IPS-15b (cell line): ENCODE measurements around the gene SLC24A4.

ENCODE experiments used
- H3K27me3 ChIP-seq: one replicate; pipeline ENCODE4 v1.6.1; 2013; ENCODE audit warnings: low read length; ENCODE audit not compliant: control insufficient read depth, insufficient read depth
- H3K36me3 ChIP-seq: one replicate; pipeline ENCODE4 v1.6.1; 2013; ENCODE audit warnings: low read length; ENCODE audit not compliant: control insufficient read depth, insufficient read depth
- H3K4me1 ChIP-seq: one replicate; pipeline ENCODE4 v1.6.1; 2013; ENCODE audit warnings: mild to moderate bottlenecking, low read length; ENCODE audit not compliant: control insufficient read depth, insufficient read depth
- H3K4me3 ChIP-seq: one replicate; pipeline ENCODE4 v1.5.1; 2013; ENCODE audit warnings: low read depth, low read length
- H3K9ac ChIP-seq: one replicate; pipeline ENCODE4 v1.6.1; 2013; ENCODE audit warnings: low read depth, mild to moderate bottlenecking, low read length
- H3K9me3 ChIP-seq: one replicate; pipeline ENCODE4 v1.6.1; 2013; ENCODE audit warnings: mild to moderate bottlenecking, low read length; ENCODE audit not compliant: control insufficient read depth, insufficient read depth

Gene SLC24A4

DNA sequence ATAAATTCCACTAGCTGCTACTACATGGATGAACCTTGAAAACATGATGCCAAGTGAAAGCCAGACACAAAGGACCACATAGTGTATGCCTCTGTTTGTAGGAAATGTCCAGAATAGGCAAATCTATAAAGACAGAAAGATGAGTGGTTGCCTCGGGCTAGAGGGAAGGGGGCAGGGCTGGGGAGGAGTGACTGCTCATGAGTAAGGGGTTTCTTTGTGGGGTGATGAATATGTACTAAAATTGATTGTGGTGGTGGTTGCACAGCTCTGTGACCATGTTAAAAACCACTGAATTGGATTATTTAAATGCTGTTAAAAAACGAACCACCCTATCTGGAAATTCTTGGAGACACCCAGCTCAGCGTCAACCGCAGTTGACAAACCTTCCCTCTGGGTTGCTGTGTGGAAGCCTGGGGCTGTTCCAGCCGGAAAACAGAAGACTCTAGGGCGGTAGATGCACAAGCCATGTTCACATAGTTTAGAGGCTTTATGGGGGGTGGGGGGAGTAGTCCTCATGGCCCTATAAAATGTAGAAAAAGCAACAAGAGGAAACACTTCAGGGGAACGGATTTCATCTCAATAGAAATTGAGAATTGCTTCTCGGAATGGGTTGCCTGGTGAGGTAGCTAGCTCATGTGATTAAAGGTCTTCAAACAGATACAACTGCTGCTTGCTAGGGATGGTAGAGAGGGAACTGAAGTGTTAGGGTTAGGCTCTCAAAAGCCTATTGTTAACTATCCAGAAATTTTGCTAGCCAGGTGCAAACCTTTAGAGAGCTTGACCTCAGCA is 220.0 kb downstream of the SLC24A4 start:
- Histone ChIP-seq H3K9ac (no peak overlapping the region), H3K27me3 (no peaks in the 10 kb centered on the region), H3K9me3 (no peaks in the 10 kb centered on the region), H3K4me3 (no peak overlapping the region), H3K4me1 (no peaks in the 10 kb centered on the region), H3K36me3 (no peaks in the 10 kb centered on the region)

DNA sequence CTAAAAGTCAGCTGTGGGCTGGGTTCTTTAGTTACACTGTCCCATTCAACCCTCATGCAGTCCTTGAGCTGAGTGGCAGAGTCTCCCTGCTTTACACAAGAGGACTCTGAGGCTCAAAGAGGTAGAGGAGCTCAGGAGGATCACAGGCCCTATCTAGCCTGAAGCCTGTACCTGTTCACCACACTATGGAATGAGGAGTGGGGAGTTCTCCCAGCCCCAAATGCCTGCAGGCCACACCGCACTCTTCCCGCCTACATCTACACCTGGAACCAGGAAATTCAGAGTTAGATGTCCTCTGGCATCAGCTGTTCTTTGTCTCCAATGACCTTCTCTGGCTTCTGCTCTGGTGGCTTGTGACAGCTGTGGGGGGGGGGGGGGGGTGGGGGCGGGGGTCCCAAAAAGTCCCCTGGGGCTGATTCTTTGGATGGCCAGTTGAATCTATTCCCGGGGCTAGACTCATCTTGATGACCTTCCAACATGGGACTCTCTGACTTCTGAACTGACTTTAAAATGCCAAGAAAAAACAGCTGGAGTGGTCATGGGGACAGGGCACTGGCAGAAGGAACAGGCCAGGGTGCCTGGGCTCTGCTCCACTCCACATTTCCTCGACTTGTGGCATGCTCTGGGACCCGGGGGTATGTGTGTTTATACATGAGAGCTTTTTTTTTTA is 221.2 kb downstream of the SLC24A4 start:
- Histone ChIP-seq H3K4me3 (no peak overlapping the region), H3K36me3 (no peaks in the 10 kb centered on the region), H3K9ac (no peak overlapping the region), H3K4me1 (no peaks in the 10 kb centered on the region), H3K27me3 (no peaks in the 10 kb centered on the region), H3K9me3 (no peaks in the 10 kb centered on the region)

- H3K36me3 ChIP-seq = no peaks in the 10 kb centered on the region
- H3K9ac ChIP-seq = no peak overlapping the region
- no peaks in the 10 kb centered on the region for H3K27me3 ChIP-seq
- no peak overlapping the region for H3K4me3 ChIP-seq
- no peaks in the 10 kb centered on the region for H3K4me1 ChIP-seq
- no peaks in the 10 kb centered on the region for H3K9me3 ChIP-seq
These were observed 223.5 kb downstream of the SLC24A4 start for GRCh38 chr14:92546347-92547053.

- H3K27me3 ChIP-seq = no peaks in the 10 kb centered on the region
- no peak overlapping the region for H3K4me3 ChIP-seq
- H3K4me1 ChIP-seq = no peaks in the 10 kb centered on the region
- H3K36me3 ChIP-seq = no peaks in the 10 kb centered on the region
- no peaks in the 10 kb centered on the region for H3K9me3 ChIP-seq
- no peak overlapping the region for H3K9ac ChIP-seq
These were observed 226.3 kb downstream of the SLC24A4 start for GRCh38 chr14:92549105-92549858.

- no peaks in the 10 kb centered on the region for H3K36me3 ChIP-seq
- no peaks in the 10 kb centered on the region for H3K9me3 ChIP-seq
- H3K27me3 ChIP-seq = no peaks in the 10 kb centered on the region
- no peak overlapping the region for H3K4me3 ChIP-seq
- H3K4me1 ChIP-seq = no peaks in the 10 kb centered on the region
- no peak overlapping the region for H3K9ac ChIP-seq
These were observed 226.9 kb downstream of the SLC24A4 start for GRCh38 chr14:92549859-92550230.
